H1 (cell line): Measurements from ENCODE around the gene FLCN. TPM values are rescaled to one million over a fixed set of nuclear protein-coding genes. Genes with fewer than 3 reads are reported as not detected.

Experiments
- ASH2L ChIP-seq: fragments of 200-600, 300-600 bp; sonication (generic); IDR thresholded peaks from one replicate; pipeline ENCODE4 v1.7.1; 2017; ENCODE audit warnings: low read length
- CHD2 ChIP-seq: IDR thresholded peaks from 2 replicates; pipeline ENCODE4 v1.6.1; 2012; ENCODE audit warnings: low read length, improper control_type of control experiment
- GABPA ChIP-seq: IDR thresholded peaks from 2 replicates; pipeline ENCODE4 v1.6.1; 2011; ENCODE audit warnings: mild to moderate bottlenecking, low read length, moderate library complexity, borderline replicate concordance; ENCODE audit not compliant: insufficient read depth
- GTF2F1 ChIP-seq: IDR thresholded peaks from 2 replicates; pipeline ENCODE4 v1.6.1; 2012; ENCODE audit warnings: low read depth, low read length, improper control_type of control experiment, borderline replicate concordance
- JUN ChIP-seq: IDR thresholded peaks from 2 replicates; pipeline ENCODE4 v1.6.1; 2011; ENCODE audit warnings: low read depth, mild to moderate bottlenecking, improper control_type of control experiment, low read length
- TBP ChIP-seq: IDR thresholded peaks from 2 replicates; pipeline ENCODE4 v1.6.1; 2011; ENCODE audit warnings: low read depth, low read length, improper control_type of control experiment
- ZNF274 ChIP-seq: IDR thresholded peaks from 2 replicates; pipeline ENCODE4 v1.7.0; 2012; ENCODE audit warnings: low read length, borderline replicate concordance; ENCODE audit errors: extremely low read depth
- polyA plus RNA-seq, 7 experiments: library from polyadenylated mRNA; depleted of rRNA in 3 of 7; stranded (reverse) in 5 of 7; unstranded in 2 of 7; fragments of >200 nt in 5 of 7; fragments of 200-250 nt in 2 of 7; gene quantifications; 1 replicate in 5 of 7; 2 replicates in 1 of 7; 4 replicates in 1 of 7; pipeline versions ENCODE4 v1.2.1 to v1.2.3, GENCODE V29; 2011 to 2013; ENCODE audit warnings: missing spikeins in 2 of 7, mixed read lengths in 2 of 7
- total RNA-seq: library from RNA; stranded (reverse); fragmentation: NEBNext Ultra II Directional; extraction: Animal tissue kit (Norgen Biotek cat#: 25700); gene quantifications from 2 replicates; pipeline ENCODE4 v1.2.1, GENCODE V29; 2021

FLCN gene
- total and polyA plus RNA-seq, 2 of the 8 experiments (the other 6 are each of a cell fraction or from before 2014, with no cell fraction given): 15.6 to 34.6 TPM

- TF ChIP-seq JUN: no peak
- no peak for TF ChIP-seq ZNF274
- no peak for TF ChIP-seq TBP
- no peak for TF ChIP-seq ASH2L
- TF ChIP-seq GABPA: no peak
- no peak for TF ChIP-seq CHD2
- no peak for TF ChIP-seq GTF2F1
These were observed 69.6 kb downstream of the FLCN start (continued) for GRCh38 chr17:17167356-17167755.
